Stimulated activated memory B cell treated with anti-CD40 and anti-IgM and Interleukin-4, amounts not matched to agents 10 μg/mL and 1 μg/mL and 100 μg/mL, for 72 hours (primary cell): ENCODE results near the gene NAA80.

Source experiments
- ATAC-seq: fragments of 150-1000 bp; cut with Tn5 transposase; 2 replicates; pipeline ENCODE4 v1.10.0; 2021
- H3K27ac Mint-ChIP-seq: one replicate; pipeline ENCODE4 v1.8.0; 2022; ENCODE audit warnings: mild to moderate bottlenecking, mixed read lengths
- H3K27me3 Mint-ChIP-seq: one replicate; pipeline ENCODE4 v1.8.0; 2022; ENCODE audit warnings: mixed read lengths
- H3K36me3 Mint-ChIP-seq: one replicate; pipeline ENCODE4 v1.8.0; 2022; ENCODE audit warnings: mixed read lengths
- H3K4me1 Mint-ChIP-seq: one replicate; pipeline ENCODE4 v1.8.0; 2022; ENCODE audit warnings: mixed read lengths
- H3K4me3 Mint-ChIP-seq: one replicate; pipeline ENCODE4 v1.8.0; 2022; ENCODE audit warnings: mild to moderate bottlenecking, moderate library complexity, mixed read lengths
- H3K9me3 Mint-ChIP-seq: one replicate; pipeline ENCODE4 v1.8.0; 2022; ENCODE audit warnings: mixed read lengths

Gene NAA80

DNA sequence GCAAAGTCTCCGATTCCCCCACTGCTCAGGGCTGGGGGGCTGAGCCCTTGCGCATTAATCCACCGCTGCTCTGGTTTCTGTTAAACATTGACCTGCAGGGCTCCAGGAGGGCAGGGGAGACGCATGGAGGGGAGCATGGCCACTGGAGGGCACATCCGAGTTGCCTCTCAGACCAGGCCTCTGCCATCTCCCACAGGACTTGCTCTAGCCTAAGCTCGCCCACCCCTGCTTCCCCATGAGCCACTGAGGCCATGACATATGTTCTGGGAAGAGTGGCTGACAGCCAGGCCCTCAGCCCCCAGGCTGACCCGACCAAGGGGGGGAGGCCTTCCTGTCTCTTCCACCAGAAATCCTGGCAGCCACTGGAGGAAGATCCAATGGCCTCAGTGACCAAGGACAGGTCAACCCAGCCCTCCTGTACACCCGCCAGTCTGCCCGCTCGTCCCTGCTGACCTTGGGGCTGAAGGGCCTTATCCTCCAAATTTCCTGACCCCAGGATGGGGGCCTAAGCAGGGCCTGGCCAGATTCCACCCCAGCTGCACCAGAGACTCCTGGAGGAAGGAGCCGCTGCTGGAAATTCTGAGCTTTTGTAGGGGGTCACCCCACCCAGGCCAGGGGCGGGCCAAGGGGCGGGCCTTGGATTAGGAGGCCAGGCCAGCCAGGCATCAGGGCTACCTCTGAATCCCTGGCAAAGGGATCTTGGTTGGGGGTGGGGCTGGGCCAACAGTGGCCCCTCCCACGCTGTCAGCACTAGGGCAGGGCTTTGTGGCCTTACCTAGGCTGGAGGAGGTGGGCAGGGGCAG is 4.0 kb upstream of the NAA80 start, which contains the start of gene HYAL1:
Gene HYAL1 (minus strand): TSS at position 562 of the 803 bp plus-strand sequence. CDS start 618 bp downstream, outside the sequence.
- Mint-ChIP-seq H3K9me3 (no peaks in the 10 kb centered on the region), H3K4me1 (peaks cover 19% of the 10 kb centered on the region), H3K36me3 (no peaks in the 10 kb centered on the region), H3K4me3 (no peak within 1 kb of the TSS), H3K27ac (peak within 1 kb of the TSS; percentile 44), H3K27me3 (no peaks in the 10 kb centered on the region)
- no peak for ATAC-seq

DNA sequence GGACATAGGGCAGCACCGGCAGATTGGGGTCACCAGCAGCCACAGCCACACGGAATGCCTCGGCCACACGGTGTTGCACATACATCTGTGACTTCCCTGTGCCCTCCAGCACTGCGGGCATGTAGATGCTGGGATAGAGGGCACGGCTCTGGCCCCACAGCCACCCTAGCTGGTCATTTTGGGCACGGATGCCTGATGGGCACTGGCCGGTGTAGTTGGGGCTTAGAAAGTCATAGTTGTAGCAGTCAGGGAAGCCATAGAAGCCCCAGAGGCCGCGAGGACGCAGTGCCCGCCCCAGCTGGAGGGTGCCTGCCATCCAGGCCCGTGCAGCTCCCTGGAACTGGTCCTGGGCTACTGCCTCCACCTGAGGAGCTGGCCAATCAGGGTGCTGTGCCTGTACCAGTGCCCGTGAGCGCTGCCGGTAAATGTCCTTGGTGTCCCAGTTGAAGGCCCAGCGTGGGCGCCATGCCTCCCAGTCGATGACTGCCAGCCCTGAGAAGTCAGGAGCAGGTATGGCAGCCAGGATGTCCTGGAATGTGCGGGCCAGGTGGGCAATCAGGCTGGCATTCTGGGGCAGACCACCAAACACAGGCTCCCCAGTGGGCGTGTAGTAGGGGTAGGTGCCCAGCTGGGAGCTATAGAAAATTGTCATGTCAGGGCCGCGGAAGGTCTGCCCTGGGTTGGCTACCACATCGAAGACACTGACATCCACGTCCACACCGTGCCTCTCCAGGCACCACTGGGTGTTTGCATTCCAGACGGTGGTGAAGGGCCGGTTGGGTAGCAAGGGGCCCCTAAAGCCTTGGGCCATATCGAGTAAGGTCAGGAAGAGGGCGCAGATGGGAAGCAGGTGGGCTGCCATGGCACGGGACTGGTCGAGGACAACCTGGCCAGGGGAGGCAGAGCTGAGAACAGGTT is 3.1 kb upstream of the NAA80 start:
- H3K36me3 Mint-ChIP-seq = no peaks in the 10 kb centered on the region
- H3K27me3 Mint-ChIP-seq = no peaks in the 10 kb centered on the region
- H3K4me1 Mint-ChIP-seq = peaks cover 28% of the 10 kb centered on the region
- ATAC-seq = no peak
- peak overlapping the region; percentile 44 for H3K27ac Mint-ChIP-seq
- no peak overlapping the region for H3K4me3 Mint-ChIP-seq
- H3K9me3 Mint-ChIP-seq = no peaks in the 10 kb centered on the region

DNA sequence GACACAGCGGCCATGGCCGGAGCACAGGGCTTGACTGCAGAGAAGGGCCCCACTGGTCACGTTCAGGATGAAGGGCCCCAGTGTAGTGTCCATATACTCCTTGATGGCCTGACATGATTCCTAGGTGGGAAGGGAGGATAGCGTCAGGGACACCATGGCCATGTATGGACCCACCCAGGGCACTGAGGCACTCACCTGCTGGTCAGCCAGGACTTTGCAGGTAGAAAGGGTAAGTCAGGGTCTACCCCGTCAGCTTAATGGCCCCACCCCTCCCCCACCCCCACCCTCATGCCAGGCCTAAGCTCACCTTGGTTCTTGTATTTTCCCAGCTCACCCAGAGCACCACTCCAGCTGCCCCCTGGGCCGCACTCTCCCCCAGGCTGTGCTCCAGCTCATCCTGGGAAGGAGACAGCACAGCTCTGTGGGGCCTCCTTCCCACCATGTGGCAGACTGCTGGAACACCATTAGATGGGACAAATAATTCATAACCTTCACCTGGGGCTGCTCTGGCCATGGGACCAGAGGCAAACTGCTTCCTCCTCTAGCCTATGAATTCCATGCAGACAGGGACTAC is 1.6 kb upstream of the NAA80 start:
- peaks cover 39% of the 10 kb centered on the region for H3K4me1 Mint-ChIP-seq
- no peak for ATAC-seq
- peaks cover 6% of the 10 kb centered on the region for H3K36me3 Mint-ChIP-seq
- H3K9me3 Mint-ChIP-seq = no peaks in the 10 kb centered on the region
- no peaks in the 10 kb centered on the region for H3K27me3 Mint-ChIP-seq
- peak overlapping the region; percentile 94 for H3K4me3 Mint-ChIP-seq
- peak overlapping the region; percentile 99 for H3K27ac Mint-ChIP-seq

DNA sequence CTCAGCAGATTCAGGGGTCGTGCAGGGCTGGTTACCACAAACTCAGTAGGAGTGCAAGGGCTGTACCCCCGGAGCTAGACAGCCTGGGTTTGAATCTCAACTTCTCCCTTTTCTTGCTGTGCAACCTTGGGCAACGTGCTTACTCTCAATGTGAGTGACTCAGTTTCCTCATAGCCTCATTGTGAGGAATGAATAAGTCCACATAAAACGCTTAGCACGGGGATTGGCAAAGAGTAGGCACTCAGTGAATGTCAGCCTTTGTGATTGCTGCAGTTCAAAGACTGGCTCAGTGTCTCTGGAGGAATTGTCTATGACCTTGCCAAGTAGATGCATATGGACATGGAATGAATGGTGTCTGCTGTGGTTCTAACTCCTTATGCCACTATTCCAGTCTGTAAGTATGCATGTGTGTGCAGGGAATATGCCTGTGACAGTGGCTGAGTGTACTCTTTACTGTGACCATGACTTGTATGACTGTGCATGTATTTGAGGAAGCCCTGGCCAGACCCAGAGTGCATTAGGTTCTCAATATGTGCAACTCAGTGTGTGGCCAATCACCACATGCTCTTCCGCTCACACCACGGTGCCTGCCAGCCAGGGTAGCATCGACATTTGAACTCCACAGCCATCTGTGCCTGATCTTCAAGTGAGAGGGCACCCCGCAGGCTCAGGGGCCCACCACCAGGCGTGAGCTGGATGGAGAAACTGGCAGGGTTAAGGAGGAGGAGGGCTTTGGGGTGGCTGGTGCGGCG is 900 bp upstream of the NAA80 start:
- H3K9me3 Mint-ChIP-seq = no peaks in the 10 kb centered on the region
- H3K27ac Mint-ChIP-seq = peak overlapping the region; percentile 99
- H3K4me3 Mint-ChIP-seq = peak overlapping the region; percentile 94
- peaks cover 6% of the 10 kb centered on the region for H3K36me3 Mint-ChIP-seq
- no peaks in the 10 kb centered on the region for H3K27me3 Mint-ChIP-seq
- no peak for ATAC-seq
- H3K4me1 Mint-ChIP-seq = peaks cover 39% of the 10 kb centered on the region

DNA sequence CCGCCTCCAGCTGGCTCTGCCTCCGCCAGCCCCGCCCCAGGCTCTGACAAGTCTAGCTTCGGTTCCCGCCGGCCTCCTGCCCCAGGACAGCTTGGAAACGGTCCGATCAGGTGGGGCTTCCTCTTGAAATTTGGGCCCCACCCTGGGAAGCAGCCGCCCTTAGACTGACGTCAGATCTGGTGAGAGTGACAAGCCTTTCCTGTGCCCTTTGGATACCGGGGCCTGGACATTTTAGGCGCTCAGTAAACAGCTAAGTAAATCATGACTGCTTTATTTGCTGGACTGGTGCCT is 378 bp upstream of the NAA80 start:
- Mint-ChIP-seq H3K9me3 (no peaks in the 10 kb centered on the region), H3K4me3 (peak overlapping the region; percentile 94), H3K36me3 (peaks cover 6% of the 10 kb centered on the region), H3K27me3 (no peaks in the 10 kb centered on the region), H3K4me1 (peaks cover 39% of the 10 kb centered on the region), H3K27ac (peak overlapping the region; percentile 99)
- ATAC-seq = no peak

DNA sequence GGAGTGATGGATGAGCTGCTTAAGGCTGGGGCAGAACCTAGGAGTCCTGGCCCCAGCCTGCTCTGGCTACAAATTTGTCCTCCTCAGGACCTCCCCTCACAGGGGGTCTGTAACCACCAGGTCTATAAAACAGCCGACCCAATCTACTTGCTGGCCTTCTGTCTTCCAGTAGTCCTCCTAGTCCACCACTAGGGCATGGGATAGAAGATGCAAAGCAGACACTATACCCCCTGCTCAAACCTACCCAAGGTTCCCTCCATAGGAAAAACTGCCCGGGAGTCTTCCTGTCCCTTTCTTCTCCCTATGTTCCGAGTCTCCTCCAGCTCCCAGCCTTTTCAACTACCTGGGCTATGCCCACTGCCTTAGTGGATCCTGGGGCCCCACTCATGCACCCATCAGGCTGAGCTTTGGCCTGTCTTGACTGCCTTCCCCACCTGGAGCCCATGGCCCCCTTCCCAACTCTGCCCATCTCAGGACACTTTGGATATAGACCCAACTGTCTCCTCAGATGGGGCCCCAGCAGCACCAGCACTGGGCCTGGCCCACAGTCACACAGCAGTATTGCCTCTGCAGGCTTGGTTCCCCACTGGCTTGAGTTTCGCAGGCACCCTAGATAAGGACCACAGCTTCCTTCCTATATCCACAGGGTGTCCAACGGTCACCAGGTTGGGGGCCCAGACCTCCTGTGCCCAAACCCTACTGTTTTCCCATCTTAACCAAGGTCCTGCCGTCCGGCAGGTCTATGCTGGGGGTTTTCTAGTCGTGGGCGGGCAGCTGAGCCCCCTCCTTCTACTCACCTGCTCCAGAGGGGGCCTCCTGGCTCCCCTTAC is 1.1 kb downstream of the NAA80 start:
- H3K4me3 Mint-ChIP-seq = peak overlapping the region; percentile 94
- H3K9me3 Mint-ChIP-seq = no peaks in the 10 kb centered on the region
- no peak for ATAC-seq
- peaks cover 42% of the 10 kb centered on the region for H3K4me1 Mint-ChIP-seq
- peaks cover 6% of the 10 kb centered on the region for H3K36me3 Mint-ChIP-seq
- peak overlapping the region; percentile 99 for H3K27ac Mint-ChIP-seq
- H3K27me3 Mint-ChIP-seq = no peaks in the 10 kb centered on the region

DNA sequence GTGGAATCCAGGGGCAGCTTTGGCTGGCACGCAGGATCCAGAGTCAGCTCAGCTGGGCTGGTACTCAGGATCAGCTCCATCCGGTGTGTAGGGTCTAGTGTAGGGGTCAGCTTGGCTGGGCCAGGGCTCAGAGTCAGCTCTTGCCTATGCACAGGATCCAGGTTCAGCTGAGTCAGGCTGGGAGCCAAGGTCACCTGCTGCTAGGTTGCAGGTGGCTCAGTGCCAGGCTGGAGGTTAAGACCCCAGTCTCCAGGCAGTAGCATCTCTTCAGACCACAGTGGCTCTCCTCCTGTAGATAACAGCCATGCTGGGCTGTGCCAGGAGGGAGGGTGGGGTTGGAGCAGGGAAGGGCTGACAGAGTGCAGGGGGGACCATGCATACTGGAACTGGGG is 1.8 kb downstream of the NAA80 start:
- no peaks in the 10 kb centered on the region for H3K27me3 Mint-ChIP-seq
- no peak overlapping the region for H3K27ac Mint-ChIP-seq
- no peak overlapping the region for H3K4me3 Mint-ChIP-seq
- peaks cover 6% of the 10 kb centered on the region for H3K36me3 Mint-ChIP-seq
- peaks cover 50% of the 10 kb centered on the region for H3K4me1 Mint-ChIP-seq
- ATAC-seq = no peak
- H3K9me3 Mint-ChIP-seq = no peaks in the 10 kb centered on the region

DNA sequence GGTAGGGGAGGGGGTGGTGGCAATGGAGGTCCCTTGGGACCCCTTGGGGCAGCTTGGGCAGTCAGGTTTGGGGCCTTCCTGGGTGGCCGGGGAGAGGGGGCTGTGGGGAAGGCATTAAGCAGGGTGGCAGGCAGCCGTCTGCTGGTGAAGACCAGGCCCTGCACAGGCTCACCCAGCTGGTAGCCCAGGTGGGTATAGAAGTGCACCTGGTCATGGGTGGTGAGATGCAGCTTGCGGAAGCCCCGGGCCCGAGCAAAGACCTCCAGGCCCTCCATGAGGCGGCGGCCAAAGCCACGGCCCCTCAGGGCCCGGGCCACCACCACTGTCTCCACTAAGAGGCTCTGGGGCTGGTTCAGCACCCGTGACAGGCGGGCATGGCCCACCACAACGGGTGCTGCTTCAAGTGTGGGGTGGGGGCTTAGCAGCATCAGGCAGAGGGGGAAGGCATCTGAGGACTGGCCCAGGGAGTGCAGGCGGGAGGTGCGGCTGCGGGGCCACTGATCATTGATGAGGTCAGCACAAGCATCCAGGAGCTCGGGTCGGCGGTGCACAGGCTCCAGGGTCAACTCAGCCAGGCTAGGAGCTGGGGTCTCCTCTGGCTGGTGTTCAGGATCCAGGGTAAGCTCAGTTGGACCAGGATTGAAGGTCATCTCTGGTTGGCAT is 2.4 kb downstream of the NAA80 start:
- ATAC-seq = no peak
- Mint-ChIP-seq H3K4me3 (no peak overlapping the region), H3K36me3 (peaks cover 6% of the 10 kb centered on the region), H3K4me1 (peaks cover 52% of the 10 kb centered on the region), H3K27me3 (no peaks in the 10 kb centered on the region), H3K27ac (no peak overlapping the region), H3K9me3 (no peaks in the 10 kb centered on the region)

DNA sequence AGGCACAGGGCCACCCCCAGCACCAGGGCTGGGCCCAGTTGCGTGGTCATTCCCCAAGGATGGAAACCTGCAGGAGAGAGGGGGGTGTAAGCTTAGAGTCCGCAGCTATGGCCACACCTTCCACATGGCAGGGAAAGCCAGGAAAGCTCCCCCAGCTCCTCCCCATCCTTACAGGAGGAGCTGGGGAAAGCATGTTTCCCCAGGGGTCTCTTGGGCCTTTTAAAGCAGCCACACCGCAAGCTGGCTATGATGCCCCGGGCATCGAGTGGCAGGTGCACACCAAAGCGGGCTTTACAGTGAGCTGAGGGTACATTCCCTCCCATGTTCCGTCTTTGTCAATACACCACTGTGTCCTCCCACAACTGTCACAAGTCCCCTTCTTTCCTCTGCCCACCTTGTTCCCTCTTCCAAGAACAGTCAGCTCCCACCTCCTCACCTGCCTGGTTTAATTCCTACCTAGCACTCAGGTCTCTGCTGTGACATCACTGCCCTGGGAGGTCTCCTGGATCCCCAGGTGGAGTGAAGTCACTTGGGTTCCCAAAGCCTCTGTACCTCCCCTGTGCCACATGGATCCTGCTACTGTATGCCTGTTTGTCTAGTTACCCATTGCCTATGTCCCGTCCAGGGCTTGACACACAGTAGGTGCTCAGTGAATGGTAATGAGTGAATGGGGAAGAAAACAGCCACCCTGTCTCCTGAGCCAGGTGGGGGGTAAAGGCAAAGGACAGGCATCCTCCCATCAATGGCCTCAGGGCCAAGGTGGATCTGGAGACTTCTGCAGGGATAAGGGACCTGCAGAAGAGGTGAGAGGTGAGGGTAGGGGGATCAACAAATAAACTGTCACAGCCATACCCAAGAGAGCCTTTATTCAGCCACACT is 3.4 kb downstream of the NAA80 start:
- Mint-ChIP-seq H3K36me3 (peaks cover 12% of the 10 kb centered on the region), H3K27ac (no peak overlapping the region), H3K27me3 (no peaks in the 10 kb centered on the region), H3K4me1 (peaks cover 58% of the 10 kb centered on the region), H3K9me3 (no peaks in the 10 kb centered on the region), H3K4me3 (no peak overlapping the region)
- ATAC-seq = no peak

DNA sequence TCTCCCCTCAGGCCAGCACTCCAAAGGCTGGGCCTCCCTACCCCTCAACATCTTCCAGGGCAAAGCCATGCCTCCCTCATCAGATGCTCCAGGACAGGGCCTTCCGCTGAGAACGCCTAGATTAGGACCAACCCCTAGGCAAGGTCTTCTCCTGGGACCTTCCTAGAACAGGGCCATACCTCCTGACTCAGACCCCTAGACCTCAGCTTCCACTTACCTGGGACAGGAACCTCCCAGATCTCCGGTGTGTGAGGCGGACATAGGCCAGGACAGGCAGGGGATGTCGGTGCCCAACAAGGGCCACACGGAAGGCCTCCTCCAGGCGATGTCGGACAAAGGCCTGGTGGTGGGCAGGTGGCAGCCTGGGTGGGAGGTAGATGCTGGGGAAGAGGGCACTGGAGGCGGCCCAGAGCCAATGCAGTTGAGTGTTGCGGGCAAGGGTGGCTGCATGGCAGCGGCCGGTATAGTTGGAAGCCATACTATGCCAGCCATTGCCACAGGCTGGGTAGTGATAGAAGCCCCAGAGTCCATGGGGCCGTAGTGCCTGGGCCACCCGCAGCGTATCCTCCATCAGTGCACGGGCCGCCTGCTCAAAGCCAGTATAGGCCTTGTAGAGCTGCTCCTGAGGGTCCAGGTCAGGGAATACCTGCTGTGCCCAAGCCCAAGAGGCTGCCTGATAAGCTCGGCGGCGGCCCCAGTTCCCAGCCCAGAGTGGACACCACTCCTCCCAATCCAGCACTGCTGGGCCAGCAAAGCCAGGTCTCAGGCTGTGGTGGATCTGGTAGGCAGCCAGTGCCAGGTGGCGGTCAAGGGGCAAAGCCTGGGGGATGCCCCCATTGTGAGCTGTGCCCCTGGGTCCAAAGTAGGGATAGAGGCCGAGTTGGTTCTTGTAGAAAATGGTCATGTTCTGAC is 4.5 kb downstream of the NAA80 start:
- ATAC-seq = no peak
- Mint-ChIP-seq H3K36me3 (peaks cover 12% of the 10 kb centered on the region), H3K27ac (no peak overlapping the region), H3K4me1 (peaks cover 54% of the 10 kb centered on the region), H3K9me3 (no peaks in the 10 kb centered on the region), H3K4me3 (no peak overlapping the region), H3K27me3 (no peaks in the 10 kb centered on the region)

DNA sequence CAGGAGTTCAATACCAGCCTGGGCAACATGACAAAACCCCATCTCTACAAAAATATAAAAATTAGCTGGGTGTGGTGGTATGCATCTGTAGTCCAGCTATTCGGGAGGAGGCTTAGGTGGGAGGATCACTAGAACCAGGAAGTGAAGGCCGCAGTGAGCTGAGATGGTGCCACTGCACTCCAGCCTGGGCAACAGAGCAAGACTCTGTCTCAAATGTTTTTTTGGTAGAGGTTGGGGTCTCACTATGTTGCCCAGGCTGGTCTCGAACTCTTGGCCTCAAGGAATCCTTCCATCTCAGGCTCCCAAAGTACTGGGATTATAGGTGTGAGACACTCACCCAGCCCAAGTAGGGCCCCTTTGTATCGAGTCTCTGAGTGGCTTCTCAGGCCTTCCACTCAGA is 5.1 kb downstream of the NAA80 start:
- no peak for ATAC-seq
- no peaks in the 10 kb centered on the region for H3K9me3 Mint-ChIP-seq
- H3K36me3 Mint-ChIP-seq = peaks cover 12% of the 10 kb centered on the region
- peaks cover 53% of the 10 kb centered on the region for H3K4me1 Mint-ChIP-seq
- no peak overlapping the region for H3K27ac Mint-ChIP-seq
- no peak overlapping the region for H3K4me3 Mint-ChIP-seq
- H3K27me3 Mint-ChIP-seq = no peaks in the 10 kb centered on the region

DNA sequence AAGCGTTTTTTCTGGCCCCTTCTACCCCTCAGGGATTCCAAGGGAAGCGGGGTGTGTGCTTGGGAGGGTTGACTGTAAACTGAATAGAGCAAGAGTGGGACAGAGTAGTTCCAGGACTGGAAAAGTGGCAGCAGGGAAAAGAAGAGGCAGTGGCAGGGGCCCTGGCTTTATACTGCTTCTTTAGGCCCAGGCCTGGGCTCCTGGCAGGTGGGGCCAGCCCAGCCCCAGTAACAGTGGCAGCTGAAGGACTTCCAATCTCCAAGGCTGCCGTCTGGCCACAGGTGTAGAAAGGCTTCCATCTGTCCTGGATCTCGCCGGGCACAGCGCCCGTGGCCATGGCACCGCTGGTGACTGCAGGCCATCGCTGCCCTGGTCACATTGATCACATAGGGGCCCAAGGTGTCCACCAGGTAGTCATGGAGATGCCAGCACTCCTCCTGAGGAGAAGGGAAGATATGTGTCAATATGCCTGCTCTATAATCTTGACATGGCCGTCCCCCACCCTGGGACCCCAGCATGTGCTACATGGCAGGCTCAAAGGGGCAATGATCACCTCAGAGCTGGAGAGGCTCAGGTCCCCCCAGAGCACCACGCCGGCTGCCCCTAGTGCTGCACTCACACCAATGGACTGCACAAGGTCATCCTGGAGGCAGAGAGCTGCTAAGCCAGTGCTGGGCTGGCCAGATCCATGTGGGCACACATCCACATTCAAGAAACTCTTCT is 6.0 kb downstream of the NAA80 start:
- Mint-ChIP-seq H3K36me3 (peaks cover 19% of the 10 kb centered on the region), H3K4me3 (peak overlapping the region; percentile 94), H3K27me3 (no peaks in the 10 kb centered on the region), H3K4me1 (peaks cover 49% of the 10 kb centered on the region), H3K27ac (peak overlapping the region; percentile 95), H3K9me3 (no peaks in the 10 kb centered on the region)
- no peak for ATAC-seq
